Uterus (tissue), 4 donors: ENCODE results near the gene WDR4. TPM values are rescaled to one million over a fixed set of nuclear protein-coding genes. Genes with fewer than 3 reads are reported as not detected.

Experiments
- DNase-seq, 2 donors: peaks; one replicate each; pipeline ENCODE4 v3.0.0-alpha.2; 2019 to 2020
- H3K27ac ChIP-seq, 2 donors: fragments of 200-600 bp; sonication (generic); 1 replicate in 1 of 2; 2 replicates in 1 of 2; pipeline ENCODE4 v1.5.1; 2016 to 2018
- H3K27me3 ChIP-seq, 2 donors: fragments of 200-600 bp; sonication (generic); one replicate each; pipeline ENCODE4 v1.5.1; 2018 to 2019; ENCODE audit warnings: control low read depth in 1 of 2
- H3K36me3 ChIP-seq, 2 donors: fragments of 200-600 bp; sonication (generic); one replicate each; pipeline ENCODE4 v1.5.1; 2019; ENCODE audit warnings: control low read depth in 1 of 2
- H3K4me1 ChIP-seq, 2 donors: fragments of 200-600 bp; sonication (generic); one replicate each; pipeline ENCODE4 v1.5.1; 2018 to 2019; ENCODE audit warnings: control low read depth in 1 of 2
- H3K4me3 ChIP-seq, 2 donors: fragments of 200-600 bp; sonication (generic); 1 replicate in 1 of 2; 2 replicates in 1 of 2; pipeline ENCODE4 v1.5.1; 2018 to 2019; ENCODE audit warnings: mild to moderate bottlenecking in 1 of 2
- H3K9me3 ChIP-seq, 2 donors: fragments of 200-600 bp; sonication (generic); one replicate each; pipeline ENCODE4 v1.5.1; 2019; ENCODE audit warnings: control low read depth in 1 of 2
- POLR2A ChIP-seq, 2 donors: fragments of 450-650 bp; IDR thresholded peaks; one replicate each; pipeline ENCODE4 v1.6.1; 2016; ENCODE audit warnings: antibody characterized with exemption in 2 of 2, mild to moderate bottlenecking in 1 of 2, moderate library complexity in 1 of 2
- intact Hi-C: fragments of 100-400 bp; cut with DNase I; formaldehyde crosslinking; loops from one replicate; pipeline ENCODE4 v1.15.1; 2023; ENCODE audit warnings: low total_unique reads
- total RNA-seq, 4 donors: library from RNA; depleted of rRNA in 3 of 4; stranded (reverse); fragments of >200 nt in 3 of 4; gene quantifications; one replicate each; pipeline versions ENCODE4 v1.1.0 to v1.2.4, GENCODE V29; 2014 to 2023
- TF ChIP-seq, protein P1 (sequence below), 4 experiments: fragments of 200-600 bp in 2 of 4; fragments of 450-650 bp in 2 of 4; sonication (generic) in 2 of 4; IDR thresholded peaks; one replicate each; pipeline ENCODE4 v1.5.1; 2016 to 2019; ENCODE audit warnings: antibody characterized with exemption in 4 of 4, mild to moderate bottlenecking in 2 of 4, moderate library complexity in 1 of 4
- donor health status: DM: yes; HTN: yes; CAD: no.

WDR4 gene
- total RNA-seq, 4 donors from 2014 or later: 6.4 to 19.1 (median 17.8) TPM; not detected in 1

DNA sequence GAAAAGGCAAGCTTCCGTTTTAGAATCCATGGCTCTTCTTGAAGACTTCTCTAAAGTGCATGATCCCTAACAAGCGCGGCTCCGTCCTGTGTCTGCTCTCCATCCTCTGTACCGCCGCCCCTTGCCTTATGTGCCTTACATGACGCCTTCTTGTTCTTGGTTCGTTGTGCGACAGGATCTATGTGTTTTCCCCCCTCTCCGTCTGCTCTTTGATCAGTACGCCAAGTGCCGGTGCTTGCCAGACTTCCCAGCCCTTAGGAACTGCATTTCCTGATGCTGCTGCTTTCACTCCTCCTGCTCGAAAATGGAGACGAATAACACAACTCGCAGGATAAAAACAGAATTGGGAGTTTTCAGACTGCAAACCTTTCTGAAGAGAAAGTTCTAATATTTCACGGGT is 26.9 kb upstream of the WDR4 start:
- no peaks in the 10 kb centered on the region for H3K27me3 ChIP-seq
- H3K4me1 ChIP-seq: no peaks in the 10 kb centered on the region
- H3K27ac ChIP-seq: no peak overlapping the region
- TF ChIP-seq POLR2A (IDR thresholded peaks at IDR 0.05): no peak
- TF ChIP-seq, protein P1, sequence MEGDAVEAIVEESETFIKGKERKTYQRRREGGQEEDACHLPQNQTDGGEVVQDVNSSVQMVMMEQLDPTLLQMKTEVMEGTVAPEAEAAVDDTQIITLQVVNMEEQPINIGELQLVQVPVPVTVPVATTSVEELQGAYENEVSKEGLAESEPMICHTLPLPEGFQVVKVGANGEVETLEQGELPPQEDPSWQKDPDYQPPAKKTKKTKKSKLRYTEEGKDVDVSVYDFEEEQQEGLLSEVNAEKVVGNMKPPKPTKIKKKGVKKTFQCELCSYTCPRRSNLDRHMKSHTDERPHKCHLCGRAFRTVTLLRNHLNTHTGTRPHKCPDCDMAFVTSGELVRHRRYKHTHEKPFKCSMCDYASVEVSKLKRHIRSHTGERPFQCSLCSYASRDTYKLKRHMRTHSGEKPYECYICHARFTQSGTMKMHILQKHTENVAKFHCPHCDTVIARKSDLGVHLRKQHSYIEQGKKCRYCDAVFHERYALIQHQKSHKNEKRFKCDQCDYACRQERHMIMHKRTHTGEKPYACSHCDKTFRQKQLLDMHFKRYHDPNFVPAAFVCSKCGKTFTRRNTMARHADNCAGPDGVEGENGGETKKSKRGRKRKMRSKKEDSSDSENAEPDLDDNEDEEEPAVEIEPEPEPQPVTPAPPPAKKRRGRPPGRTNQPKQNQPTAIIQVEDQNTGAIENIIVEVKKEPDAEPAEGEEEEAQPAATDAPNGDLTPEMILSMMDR (IDR thresholded peaks at IDR 0.05): no peak
- no peak for DNase-seq
- intact Hi-C loops: no loop called here
- no peaks in the 10 kb centered on the region for H3K36me3 ChIP-seq
- no peak overlapping the region for H3K4me3 ChIP-seq
- H3K9me3 ChIP-seq: no peaks in the 10 kb centered on the region

DNA sequence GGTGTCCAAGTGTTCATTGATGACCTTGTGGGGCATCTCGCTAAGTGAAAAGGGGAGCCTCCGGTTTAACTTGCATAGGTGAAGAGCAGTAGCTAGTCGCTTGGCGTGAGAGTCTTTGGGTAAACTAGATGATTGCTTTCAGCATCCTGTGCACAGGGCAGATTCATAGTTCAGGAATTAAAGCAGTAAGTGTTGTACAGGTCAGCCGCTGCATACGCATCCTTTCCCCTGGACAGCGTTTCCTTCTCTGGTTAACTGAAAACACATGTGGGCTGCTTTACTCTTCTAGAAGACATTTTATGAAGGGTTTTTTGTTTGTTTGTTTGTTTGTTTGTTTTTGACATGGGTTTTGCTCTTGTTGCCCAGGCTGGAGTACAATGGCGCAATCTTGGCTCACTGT is 25.9 kb upstream of the WDR4 start:
- H3K9me3 ChIP-seq: no peaks in the 10 kb centered on the region
- H3K27me3 ChIP-seq: no peaks in the 10 kb centered on the region
- no peak overlapping the region for H3K4me3 ChIP-seq
- no peak for TF ChIP-seq POLR2A (IDR thresholded peaks at IDR 0.05)
- TF ChIP-seq, protein P1 (IDR thresholded peaks at IDR 0.05): no peak
- no peak for DNase-seq
- H3K27ac ChIP-seq: no peak overlapping the region
- H3K4me1 ChIP-seq: no peaks in the 10 kb centered on the region
- intact Hi-C loops: no loop called here
- H3K36me3 ChIP-seq: no peaks in the 10 kb centered on the region

DNA sequence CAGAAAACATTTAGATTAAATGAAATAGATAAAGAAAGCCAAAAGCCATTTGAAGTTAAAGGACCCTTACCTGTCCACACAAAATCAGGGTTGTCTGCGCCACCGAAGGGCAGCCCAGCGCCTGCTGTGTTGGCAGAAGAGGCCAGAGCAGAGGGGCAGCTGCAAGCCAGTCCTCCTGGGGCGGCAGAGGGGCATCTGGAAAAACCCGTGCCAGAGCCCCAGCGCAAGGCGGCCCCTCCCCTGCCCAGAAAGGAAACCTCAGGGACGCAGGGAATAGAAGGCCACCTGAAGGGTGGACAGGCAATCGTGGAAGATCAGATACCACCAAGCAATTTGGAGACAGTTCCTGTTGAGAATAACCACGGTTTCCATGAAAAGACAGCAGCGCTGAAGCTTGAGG is 24.5 kb upstream of the WDR4 start:
- no peaks in the 10 kb centered on the region for H3K36me3 ChIP-seq
- TF ChIP-seq POLR2A (IDR thresholded peaks at IDR 0.05): no peak
- TF ChIP-seq, protein P1 (IDR thresholded peaks at IDR 0.05): no peak
- no peak overlapping the region for H3K4me3 ChIP-seq
- no peak overlapping the region for H3K27ac ChIP-seq
- H3K27me3 ChIP-seq: no peaks in the 10 kb centered on the region
- no peaks in the 10 kb centered on the region for H3K4me1 ChIP-seq
- DNase-seq: no peak
- intact Hi-C loops: no loop called here
- no peaks in the 10 kb centered on the region for H3K9me3 ChIP-seq

DNA sequence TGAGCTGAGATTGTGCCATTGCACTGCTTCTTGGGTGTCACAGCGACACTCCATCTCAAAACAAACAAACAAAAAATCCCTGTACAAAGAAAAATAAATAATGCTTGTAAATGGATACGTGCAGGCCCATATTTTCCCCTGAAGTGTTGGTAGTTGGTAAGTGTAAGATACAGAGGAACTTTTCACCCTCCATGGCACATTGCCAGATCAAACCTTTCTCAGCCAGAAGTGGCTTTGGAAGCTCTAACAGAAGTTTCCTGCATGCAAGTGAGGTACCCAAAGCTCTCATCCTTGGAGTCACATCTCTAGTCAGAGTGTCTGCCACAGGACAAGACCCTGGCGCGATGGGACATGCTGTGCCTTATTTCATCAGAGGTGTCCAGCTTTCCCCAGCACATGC is 21.1 kb upstream of the WDR4 start:
- no peak for TF ChIP-seq POLR2A (IDR thresholded peaks at IDR 0.05)
- TF ChIP-seq, protein P1 (IDR thresholded peaks at IDR 0.05): no peak
- Histone ChIP-seq H3K36me3 (no peaks in the 10 kb centered on the region), H3K4me3 (no peak overlapping the region), H3K27me3 (no peaks in the 10 kb centered on the region), H3K9me3 (no peaks in the 10 kb centered on the region), H3K4me1 (no peaks in the 10 kb centered on the region), H3K27ac (no peak overlapping the region)
- intact Hi-C loops: no loop called here
- no peak for DNase-seq

DNA sequence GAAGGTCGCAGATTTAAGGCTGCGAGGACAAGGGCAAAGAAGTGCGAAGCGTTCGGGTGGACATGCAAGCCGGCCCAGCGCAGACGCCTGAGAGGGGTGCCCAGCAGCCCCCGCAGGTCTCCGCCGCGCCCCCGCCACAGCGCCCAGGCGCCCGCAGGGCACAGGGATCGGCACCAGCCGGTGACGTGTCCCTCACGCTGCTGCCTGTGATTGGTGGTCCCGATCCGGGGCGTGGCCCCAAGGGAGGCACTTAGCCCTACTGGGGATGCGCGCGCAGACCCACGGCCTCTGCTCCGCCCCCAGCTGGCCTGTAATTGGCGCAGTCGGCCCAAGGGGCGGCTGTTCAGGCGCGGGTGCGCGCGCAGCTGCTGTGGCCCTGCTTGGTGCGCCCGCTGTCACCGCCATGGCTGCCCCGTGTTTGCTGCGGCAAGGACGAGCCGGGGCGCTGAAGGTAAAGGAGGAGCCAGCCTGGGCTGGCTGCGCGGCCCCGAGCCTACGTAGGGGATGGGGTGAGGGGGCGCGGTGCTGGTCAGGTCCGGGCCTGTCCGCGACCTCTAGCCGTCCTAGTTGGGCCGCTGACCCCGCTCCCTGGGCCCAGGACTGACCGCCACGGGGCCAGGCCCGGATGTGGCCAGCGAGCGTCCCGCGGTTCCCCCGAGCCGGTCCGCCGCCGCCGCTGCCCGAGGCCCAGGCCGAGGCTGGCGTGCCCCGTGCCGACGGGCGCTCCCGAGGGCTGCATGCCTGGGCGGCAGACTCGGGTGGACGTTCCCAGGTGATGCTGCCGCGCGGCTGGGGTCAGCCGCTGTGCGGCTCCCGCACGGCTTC is 13.8 kb upstream of the WDR4 start, which contains the start of gene NDUFV3:
TSS of gene NDUFV3 (plus strand) at position 379 of the 825 bp plus-strand sequence. CDS start at position 404, 25 bp downstream.
- H3K27ac ChIP-seq: peak within 1 kb of the TSS; percentile 89 to 92
- intact Hi-C loops: loop anchor here (10.0 kb wide), 1 partner anchor 82 kb away; the partner anchor contains the start of gene PKNOX1
- no peaks in the 10 kb centered on the region for H3K36me3 ChIP-seq
- H3K4me3 ChIP-seq: peak within 1 kb of the TSS; percentile 58 to 69
- no peaks in the 10 kb centered on the region for H3K4me1 ChIP-seq
- DNase-seq: peak; percentile 99 to 100
- no peaks in the 10 kb centered on the region for H3K27me3 ChIP-seq
- TF ChIP-seq, protein P1 (IDR thresholded peaks at IDR 0.05): peak in 1 of 4 experiments; percentile 11
- TF ChIP-seq POLR2A (IDR thresholded peaks at IDR 0.05): peak; percentile 92 to 97
- no peaks in the 10 kb centered on the region for H3K9me3 ChIP-seq
